Measurements from ENCODE around the gene CCDC134. TPM values are rescaled to one million over a fixed set of nuclear protein-coding genes. Genes with fewer than 3 reads are reported as not detected.

The CCDC134 gene
- total and polyA plus RNA-seq, 2 donors (not counting 3 experiments of a cell fraction or from before 2014, with no cell fraction given) = 4.5 to 8.4 TPM

DNA sequence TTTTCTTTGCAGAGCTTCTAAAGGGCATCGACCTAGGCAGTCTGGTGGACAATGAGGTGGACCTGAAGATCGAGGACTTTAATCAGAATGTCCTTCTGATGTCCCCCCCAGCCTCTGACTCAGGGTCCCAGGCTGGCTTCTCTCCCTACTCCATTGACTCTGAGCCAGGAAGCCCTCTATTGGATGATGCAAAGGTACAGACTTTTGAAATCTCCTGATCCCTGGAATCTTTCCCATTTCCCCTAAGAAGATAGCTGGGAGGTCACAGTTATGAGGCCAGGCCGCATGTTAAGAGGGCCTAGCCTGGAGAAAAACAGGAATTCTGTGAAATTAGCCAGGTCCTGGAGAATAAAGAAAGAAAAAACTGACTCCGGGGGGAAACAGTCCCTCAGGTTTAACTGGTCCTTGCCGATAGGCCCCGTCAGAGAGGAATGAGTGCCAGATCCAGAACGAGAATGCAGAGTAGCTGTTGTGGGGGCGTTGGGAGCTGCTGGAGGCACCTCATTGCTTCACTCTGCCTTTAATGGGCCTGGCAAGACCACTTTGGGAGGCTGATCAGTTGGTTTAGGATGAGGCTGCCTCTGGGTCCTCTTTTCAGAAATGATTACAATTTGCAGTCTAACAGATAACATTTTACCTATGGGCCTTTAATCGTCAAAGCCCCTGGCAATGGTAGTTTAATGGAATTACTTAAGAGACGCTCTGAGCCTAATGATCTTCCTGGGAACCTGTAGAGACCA lies 75.2 kb downstream of the CCDC134 start:
- H3K27ac ChIP-seq (ENCODE audit: insufficient read depth, low read depth, low read length) = no peak overlapping the region
- no peak overlapping the region for H3K9ac ChIP-seq (replicated peaks; ENCODE audit: extremely low read depth, insufficient read depth, low read length)
- BruUV-seq (replicated peaks) = no TSS peak
- H3K9me1 ChIP-seq (replicated peaks; ENCODE audit: control insufficient read depth, extremely low read depth, insufficient read depth, low read length) = no peaks in the 10 kb centered on the region
- intact Hi-C loops (cut with micrococcal nuclease) = no loop called here
- DNase-seq (ENCODE audit: low read depth, low spot score) (no peak), FAIRE-seq (no peak)
- H3K79me2 ChIP-seq (ENCODE audit: control insufficient read depth, insufficient read depth, low read length) = no peaks in the 10 kb centered on the region
- CTCF ChIA-PET = interaction anchor here (0.8 kb wide), 1 partner anchor 178 kb away, joined by 4 read pairs; no protein-coding TSS in a partner anchor
- H3K36me3 ChIP-seq (ENCODE audit: control insufficient read depth in 2 of 2, extremely low read depth in 1 of 2, insufficient read depth in 2 of 2, low read length in 2 of 2) = peaks cover 39 to 49% of the 10 kb centered on the region in 2 experiments
- dilution Hi-C loops (cut with MboI; ENCODE audit: extremely low pct_ligation_motif_present, low sequenced_read_pairs) = no loop called here
- no peaks in the 10 kb centered on the region for H4K20me1 ChIP-seq (replicated peaks; ENCODE audit: control insufficient read depth, extremely low read depth, insufficient read depth, low read length)
- no peak for TF ChIP-seq POLR2A (IDR thresholded peaks at IDR 0.05; ENCODE audit: low read depth, low read length)
- TF ChIP-seq GATA2 (IDR thresholded peaks at IDR 0.05; ENCODE audit: insufficient read depth, insufficient read length, low read depth, low read length) = no peak
- TF ChIP-seq POLR2AphosphoS5 (IDR thresholded peaks at IDR 0.05; ENCODE audit: insufficient read depth, low read depth, low read length) = no peak
- TF ChIP-seq EZH2 (IDR thresholded peaks at IDR 0.05; ENCODE audit: borderline replicate concordance, low read depth, low read length, severe bottlenecking) = no peak
- TF ChIP-seq FOS (IDR thresholded peaks at IDR 0.05; ENCODE audit: borderline replicate concordance, insufficient read depth, low read length) = no peak
- TF ChIP-seq, protein P1, sequence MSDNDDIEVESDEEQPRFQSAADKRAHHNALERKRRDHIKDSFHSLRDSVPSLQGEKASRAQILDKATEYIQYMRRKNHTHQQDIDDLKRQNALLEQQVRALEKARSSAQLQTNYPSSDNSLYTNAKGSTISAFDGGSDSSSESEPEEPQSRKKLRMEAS (IDR thresholded peaks at IDR 0.05; ENCODE audit: insufficient read depth, insufficient read length) = no peak
- no peak for TF ChIP-seq JUN (IDR thresholded peaks at IDR 0.05; ENCODE audit: borderline replicate concordance, insufficient read depth, insufficient read length, low read depth)
- TF ChIP-seq MYC (IDR thresholded peaks at IDR 0.05; ENCODE audit: low read depth, low read length) = no peak
- TF ChIP-seq, protein P2, sequence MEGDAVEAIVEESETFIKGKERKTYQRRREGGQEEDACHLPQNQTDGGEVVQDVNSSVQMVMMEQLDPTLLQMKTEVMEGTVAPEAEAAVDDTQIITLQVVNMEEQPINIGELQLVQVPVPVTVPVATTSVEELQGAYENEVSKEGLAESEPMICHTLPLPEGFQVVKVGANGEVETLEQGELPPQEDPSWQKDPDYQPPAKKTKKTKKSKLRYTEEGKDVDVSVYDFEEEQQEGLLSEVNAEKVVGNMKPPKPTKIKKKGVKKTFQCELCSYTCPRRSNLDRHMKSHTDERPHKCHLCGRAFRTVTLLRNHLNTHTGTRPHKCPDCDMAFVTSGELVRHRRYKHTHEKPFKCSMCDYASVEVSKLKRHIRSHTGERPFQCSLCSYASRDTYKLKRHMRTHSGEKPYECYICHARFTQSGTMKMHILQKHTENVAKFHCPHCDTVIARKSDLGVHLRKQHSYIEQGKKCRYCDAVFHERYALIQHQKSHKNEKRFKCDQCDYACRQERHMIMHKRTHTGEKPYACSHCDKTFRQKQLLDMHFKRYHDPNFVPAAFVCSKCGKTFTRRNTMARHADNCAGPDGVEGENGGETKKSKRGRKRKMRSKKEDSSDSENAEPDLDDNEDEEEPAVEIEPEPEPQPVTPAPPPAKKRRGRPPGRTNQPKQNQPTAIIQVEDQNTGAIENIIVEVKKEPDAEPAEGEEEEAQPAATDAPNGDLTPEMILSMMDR (IDR thresholded peaks at IDR 0.05; ENCODE audit: extremely low read depth in 1 of 2, insufficient read depth in 1 of 2, low read depth in 1 of 2, low read length in 2 of 2) = no peak
- H3K9me3 ChIP-seq (replicated peaks; ENCODE audit: control insufficient read depth, insufficient read depth, low read length) = no peaks in the 10 kb centered on the region
- H3K4me3 ChIP-seq (replicated peaks in 1 of 3; ENCODE audit: insufficient read depth in 1 of 3, low read depth in 1 of 3, low read length in 3 of 3) = no peak overlapping the region
- no peak overlapping the region for H3K4me2 ChIP-seq (ENCODE audit: insufficient read depth, low read length)
- no peaks in the 10 kb centered on the region for H3K27me3 ChIP-seq (ENCODE audit: control insufficient read depth in 2 of 2, insufficient read depth in 2 of 2, low read length in 2 of 2)
- POLR2A ChIA-PET = no interaction called here
- H2AFZ ChIP-seq (ENCODE audit: low read depth, low read length) = no peak overlapping the region
- H3K4me1 ChIP-seq (ENCODE audit: control insufficient read depth, extremely low read depth, insufficient read depth, low read length) = no peaks in the 10 kb centered on the region

Other genes with a start within 250 kb of the CCDC134 start
- not detected in 2 replicates for gene CSDC2, start 239.7 kb upstream of the CCDC134 start, total RNA-seq
- not detected in 2 replicates for gene CSDC2, start 239.7 kb upstream of the CCDC134 start, polyA plus RNA-seq
- 12.8 and 14.6 TPM in 2 replicates for gene PMM1, start 210.8 kb upstream of the CCDC134 start, total RNA-seq
- 28.0 and 31.7 TPM in 2 replicates for gene PMM1, start 210.8 kb upstream of the CCDC134 start, polyA plus RNA-seq
- gene DESI1, start 179.6 kb upstream of the CCDC134 start, total RNA-seq = 49.4 and 59.1 TPM in 2 replicates
- gene DESI1, start 179.6 kb upstream of the CCDC134 start, polyA plus RNA-seq = 36.8 and 42.1 TPM in 2 replicates
- 309 and 313 TPM in 2 replicates for gene XRCC6, start 179.4 kb upstream of the CCDC134 start, total RNA-seq
- gene XRCC6, start 179.4 kb upstream of the CCDC134 start, polyA plus RNA-seq = 79.5 and 117 TPM in 2 replicates
- 138 TPM in 2 replicates for gene SNU13, start 111.8 kb upstream of the CCDC134 start, total RNA-seq
- gene SNU13, start 111.8 kb upstream of the CCDC134 start, polyA plus RNA-seq = 194 and 206 TPM in 2 replicates
- 0.76 and 1.5 TPM in 2 replicates for gene MEI1, start 101.2 kb upstream of the CCDC134 start, total RNA-seq
- gene MEI1, start 101.2 kb upstream of the CCDC134 start, polyA plus RNA-seq = 1.9 and 2.7 TPM in 2 replicates
- gene SREBF2, start 32.4 kb downstream of the CCDC134 start, total RNA-seq = 136 and 144 TPM in 2 replicates
- 101 and 105 TPM in 2 replicates for gene SREBF2, start 32.4 kb downstream of the CCDC134 start, polyA plus RNA-seq
- gene SHISA8, start 114.4 kb downstream of the CCDC134 start, total RNA-seq = not detected in 2 replicates
- gene SHISA8, start 114.4 kb downstream of the CCDC134 start, polyA plus RNA-seq = not detected in 2 replicates
- gene TNFRSF13C, start 126.1 kb downstream of the CCDC134 start, total RNA-seq = 0.51 and 0.81 TPM in 2 replicates
- 0.19 and 0.27 TPM in 2 replicates for gene TNFRSF13C, start 126.1 kb downstream of the CCDC134 start, polyA plus RNA-seq
- 30.4 and 34.5 TPM in 2 replicates for gene CENPM, start 146.5 kb downstream of the CCDC134 start, total RNA-seq
- 37.4 and 51.0 TPM in 2 replicates for gene CENPM, start 146.5 kb downstream of the CCDC134 start, polyA plus RNA-seq
- 0.18 TPM in 1 of 2 replicates, not detected in the other for gene SEPTIN3, start 168.8 kb downstream of the CCDC134 start, total RNA-seq
- gene SEPTIN3, start 168.8 kb downstream of the CCDC134 start, polyA plus RNA-seq = 0.05 and 0.08 TPM in 2 replicates
- gene WBP2NL, start 198.1 kb downstream of the CCDC134 start, total RNA-seq = 0.27 TPM in 1 of 2 replicates, not detected in the other
- 0.08 and 0.13 TPM in 2 replicates for gene WBP2NL, start 198.1 kb downstream of the CCDC134 start, polyA plus RNA-seq